ENCODE measurements around the gene GRID1.

GRCh38 chr10:86066696-86067095, 299.9 kb downstream of the GRID1 start:
- TF ChIP-seq CTCF (IDR thresholded peaks at IDR 0.05; ENCODE audit: insufficient read depth, low read depth, low read length) (no peak), EZH2 (IDR thresholded peaks at IDR 0.05; ENCODE audit: insufficient read depth, low read length) (no peak)
